HepG2 (cell line): Measurements from ENCODE around the gene HHATL. TPM values are rescaled to one million over a fixed set of nuclear protein-coding genes. Genes with fewer than 3 reads are reported as not detected.

Source experiments
- AHR ChIP-seq: IDR thresholded peaks from 2 replicates; pipeline ENCODE4 v1.6.1; 2018; ENCODE audit warnings: missing genetic modification reagents, missing compliant biosample characterization
- E2F1 ChIP-seq: sonication (generic); formaldehyde crosslinking; IDR thresholded peaks from 2 replicates; pipeline ENCODE4 v1.5.0; 2020; ENCODE audit warnings: missing genetic modification reagents
- EZH2 ChIP-seq: conservative IDR thresholded peaks from 2 replicates; pipeline ENCODE4 v1.6.1; 2012; ENCODE audit warnings: mild to moderate bottlenecking, low read depth, low read length, moderate library complexity
- FOSL2 ChIP-seq: sonication (generic); formaldehyde crosslinking; IDR thresholded peaks from 2 replicates; pipeline ENCODE4 v1.4.0; 2020; ENCODE audit warnings: missing genetic modification reagents
- IRX3 ChIP-seq: sonication (generic); formaldehyde crosslinking; IDR thresholded peaks from 2 replicates; pipeline ENCODE4 v1.8.1; 2023; ENCODE audit warnings: mild to moderate bottlenecking, low read depth, missing genetic modification reagents, borderline replicate concordance
- MTA3 ChIP-seq: sonication (generic); formaldehyde crosslinking; IDR thresholded peaks from 2 replicates; pipeline ENCODE4 v1.4.0; 2020; ENCODE audit warnings: missing genetic modification reagents
- RBFOX2 ChIP-seq: fragments of 200-400 bp; formaldehyde crosslinking; IDR thresholded peaks from 2 replicates; pipeline ENCODE4 v1.6.1; 2017; ENCODE audit warnings: low read depth, mild to moderate bottlenecking, low read length
- REL ChIP-seq: sonication (generic); formaldehyde crosslinking; conservative IDR thresholded peaks from 2 replicates; pipeline ENCODE4 v1.8.0; 2022; ENCODE audit warnings: mild to moderate bottlenecking, missing genetic modification reagents, moderate library complexity
- SNAPC4 ChIP-seq: sonication (generic); formaldehyde crosslinking; IDR thresholded peaks from 2 replicates; pipeline ENCODE4 v1.4.0; 2020; ENCODE audit warnings: mild to moderate bottlenecking, missing genetic modification reagents
- TEF ChIP-seq: sonication (generic); formaldehyde crosslinking; IDR thresholded peaks from 2 replicates; pipeline ENCODE4 v1.5.0; 2020; ENCODE audit warnings: missing genetic modification reagents
- TFAP4 ChIP-seq: sonication (generic); IDR thresholded peaks from 2 replicates; pipeline ENCODE4 v1.6.1; 2016; ENCODE audit warnings: low read depth, borderline replicate concordance
- ZBTB20 ChIP-seq: sonication (generic); formaldehyde crosslinking; IDR thresholded peaks from 2 replicates; pipeline ENCODE4 v1.8.1; 2023; ENCODE audit warnings: missing genetic modification reagents, low read depth, mild to moderate bottlenecking, borderline replicate concordance
- ZBTB21 ChIP-seq: sonication (generic); formaldehyde crosslinking; IDR thresholded peaks from 2 replicates; pipeline ENCODE4 v1.4.0; 2020; ENCODE audit warnings: missing genetic modification reagents
- ZNF275 ChIP-seq: sonication (generic); formaldehyde crosslinking; IDR thresholded peaks from 2 replicates; pipeline ENCODE4 v1.8.0; 2022; ENCODE audit warnings: missing genetic modification reagents, mild to moderate bottlenecking, inconsistent platforms, borderline replicate concordance
- ZNF281 ChIP-seq: sonication (generic); formaldehyde crosslinking; IDR thresholded peaks from 2 replicates; pipeline ENCODE4 v1.4.0; 2020; ENCODE audit warnings: missing genetic modification reagents, borderline replicate concordance
- ZNF329 ChIP-seq: sonication (generic); formaldehyde crosslinking; IDR thresholded peaks from 2 replicates; pipeline ENCODE4 v1.9.0; 2021; ENCODE audit warnings: low read depth, mild to moderate bottlenecking, missing genetic modification reagents
- ZNF569 ChIP-seq: sonication (generic); formaldehyde crosslinking; IDR thresholded peaks from 2 replicates; pipeline ENCODE4 v1.5.0; 2020; ENCODE audit warnings: mild to moderate bottlenecking, missing genetic modification reagents, moderate library complexity, borderline replicate concordance
- polyA plus RNA-seq, 8 experiments: library from polyadenylated mRNA; depleted of rRNA in 3 of 8; stranded (reverse) in 7 of 8; unstranded in 1 of 8; fragments of >200 nt; fragmentation: Illumina TruSeq in 4 of 8; extraction: Trizol in 4 of 8; gene quantifications; 2 replicates each; pipeline versions ENCODE4 v1.2.1 to v1.2.3, GENCODE V29; 2011 to 2016; ENCODE audit warnings: low read depth in 4 of 8, missing spikeins in 1 of 8, mixed read lengths in 1 of 8; ENCODE audit not compliant: insufficient read depth in 1 of 8
- total RNA-seq, 5 experiments: library from RNA; depleted of rRNA; stranded (reverse); fragments of >200 nt; fragmentation: Illumina TruSeq; extraction: Trizol; gene quantifications; 2 replicates each; pipeline ENCODE4 v1.2.3, GENCODE V29; 2016; ENCODE audit warnings: low read depth in 1 of 5

The HHATL gene
- total and polyA plus RNA-seq, 2 of the 13 experiments (the other 11 are each of a cell fraction or from before 2014, with no cell fraction given): 0.26 TPM; not detected in 1

GRCh38 chr3:42732829-42733459, 30.3 kb upstream of the HHATL start (continued):
- TF ChIP-seq ZNF281 (CRISPR knock-in tag) (no peak), ZBTB21 (no peak), TFAP4 (0 out of 2 replicates have a peak, but pooled peaks have one; percentile 5), E2F1 (CRISPR knock-in tag) (no peak), EZH2 (no peak), RBFOX2 (0 out of 2 replicates have a peak, but pooled peaks have one; percentile 37), ZBTB20 (no peak), REL (CRISPR knock-in tag) (no peak), IRX3 (no peak), AHR (CRISPR knock-in tag) (no peak), ZNF329 (0 out of 2 replicates have a peak, but pooled peaks have one; percentile 46), TEF (no peak), MTA3 (CRISPR knock-in tag) (no peak), SNAPC4 (CRISPR knock-in tag) (no peak), FOSL2 (CRISPR knock-in tag) (no peak), ZNF275 (CRISPR knock-in tag) (no peak), ZNF569 (CRISPR knock-in tag) (no peak)
